ENCODE data around the gene ADGRF4.

- TF ChIP-seq EZH2 (optimal IDR thresholded peaks at IDR 0.05; ENCODE audit: low read depth, low read length) (no peak), CTCF (IDR thresholded peaks at IDR 0.05; ENCODE audit: low read length) (no peak), EZH2phosphoT487 (IDR thresholded peaks at IDR 0.05; ENCODE audit: low read length) (no peak)
These were observed 10.8 kb downstream of the ADGRF4 start for GRCh38 chr6:47709160-47709559.
